ENCODE data around the gene MSANTD4.

Gene MSANTD4

GRCh38 chr11:106043540-106043939, 21.5 kb upstream of the MSANTD4 start:
- Histone ChIP-seq H3K36me3 (ENCODE audit: control insufficient read depth in 2 of 2, insufficient read depth in 2 of 2, low read length in 2 of 2) (no peaks in the 10 kb centered on the region), H3K9ac (ENCODE audit: low read length in 2 of 2) (no peak overlapping the region), H3K27ac (ENCODE audit: low read length) (no peak overlapping the region), H3K27me3 (ENCODE audit: control insufficient read depth in 1 of 2, insufficient read depth in 2 of 2, low read length in 2 of 2) (no peaks in the 10 kb centered on the region), H3K4me3 (ENCODE audit: low read length in 2 of 2) (no peak overlapping the region), H3K9me3 (ENCODE audit: control insufficient read depth in 2 of 2, low read length in 2 of 2) (no peaks in the 10 kb centered on the region), H3K4me1 (ENCODE audit: control insufficient read depth, insufficient read depth, low read length) (no peaks in the 10 kb centered on the region)

- H3K27ac ChIP-seq (ENCODE audit: low read length): no peak overlapping the region
- H3K27me3 ChIP-seq (ENCODE audit: control insufficient read depth in 1 of 2, insufficient read depth in 2 of 2, low read length in 2 of 2): no peaks in the 10 kb centered on the region
- no peaks in the 10 kb centered on the region for H3K4me1 ChIP-seq (ENCODE audit: control insufficient read depth, insufficient read depth, low read length)
- H3K9ac ChIP-seq (ENCODE audit: low read length in 2 of 2): no peak overlapping the region
- H3K36me3 ChIP-seq (ENCODE audit: control insufficient read depth in 2 of 2, insufficient read depth in 2 of 2, low read length in 2 of 2): no peaks in the 10 kb centered on the region
- H3K9me3 ChIP-seq (ENCODE audit: control insufficient read depth in 2 of 2, low read length in 2 of 2): no peaks in the 10 kb centered on the region
- no peak overlapping the region for H3K4me3 ChIP-seq (ENCODE audit: low read length in 2 of 2)
Observed at GRCh38 chr11:106032861-106033260, 10.8 kb upstream of the MSANTD4 start.

DNA sequence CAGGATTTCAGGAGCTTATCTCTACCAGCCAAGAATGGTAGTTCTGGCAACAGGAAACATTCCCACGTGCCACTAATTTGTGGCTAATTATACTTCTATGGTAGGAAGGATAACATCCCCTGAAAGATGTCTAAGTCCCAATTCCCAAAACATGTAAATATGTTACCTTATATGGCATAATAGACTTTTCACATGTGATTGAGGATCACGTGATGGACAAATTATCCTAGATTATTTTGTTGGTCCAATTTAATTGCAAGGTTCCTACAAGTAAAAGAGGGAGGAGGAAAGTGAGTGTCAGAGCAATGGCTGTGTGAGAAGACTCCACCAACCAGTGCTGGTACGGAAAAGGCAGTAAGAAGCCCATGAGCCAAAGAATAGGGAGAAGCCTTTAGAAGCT, 9.9 kb upstream of the MSANTD4 start:
- Histone ChIP-seq H3K27ac (ENCODE audit: low read length) (no peak overlapping the region), H3K27me3 (ENCODE audit: control insufficient read depth in 1 of 2, insufficient read depth in 2 of 2, low read length in 2 of 2) (no peaks in the 10 kb centered on the region), H3K36me3 (ENCODE audit: control insufficient read depth in 2 of 2, insufficient read depth in 2 of 2, low read length in 2 of 2) (no peaks in the 10 kb centered on the region), H3K4me3 (ENCODE audit: low read length in 2 of 2) (no peak overlapping the region), H3K9me3 (ENCODE audit: control insufficient read depth in 2 of 2, low read length in 2 of 2) (no peaks in the 10 kb centered on the region), H3K4me1 (ENCODE audit: control insufficient read depth, insufficient read depth, low read length) (no peaks in the 10 kb centered on the region), H3K9ac (ENCODE audit: low read length in 2 of 2) (no peak overlapping the region)

DNA sequence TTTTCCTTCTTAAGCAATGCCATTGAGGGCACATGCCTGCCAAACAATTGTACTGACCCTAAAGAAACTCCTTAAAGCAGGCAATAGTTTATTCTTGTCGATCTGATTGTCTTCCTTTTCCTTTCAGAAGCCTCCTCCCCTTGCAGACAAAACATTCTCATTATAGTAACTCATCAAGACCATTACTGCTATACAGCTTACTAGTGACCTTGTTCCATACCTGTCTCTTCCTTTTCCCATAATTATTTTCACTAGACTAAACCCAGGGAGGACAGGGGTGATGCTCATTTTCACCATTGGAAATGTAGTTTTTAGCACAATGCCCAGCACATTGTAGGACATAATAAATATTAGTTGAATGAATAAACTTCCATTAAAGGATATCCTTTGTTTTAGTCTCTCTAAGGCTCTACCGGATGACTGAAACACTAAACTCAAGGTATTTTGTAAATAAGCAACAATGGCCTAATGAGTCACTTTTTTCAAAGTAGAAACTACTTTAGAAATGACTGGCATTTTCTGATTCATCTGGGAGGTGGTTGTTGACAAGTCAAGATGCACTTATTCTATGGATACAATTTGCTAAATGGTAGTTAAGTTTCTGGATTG, 9.3 kb upstream of the MSANTD4 start:
- no peaks in the 10 kb centered on the region for H3K9me3 ChIP-seq (ENCODE audit: control insufficient read depth in 2 of 2, low read length in 2 of 2)
- no peaks in the 10 kb centered on the region for H3K27me3 ChIP-seq (ENCODE audit: control insufficient read depth in 1 of 2, insufficient read depth in 2 of 2, low read length in 2 of 2)
- no peaks in the 10 kb centered on the region for H3K36me3 ChIP-seq (ENCODE audit: control insufficient read depth in 2 of 2, insufficient read depth in 2 of 2, low read length in 2 of 2)
- H3K9ac ChIP-seq (ENCODE audit: low read length in 2 of 2): no peak overlapping the region
- no peak overlapping the region for H3K27ac ChIP-seq (ENCODE audit: low read length)
- H3K4me3 ChIP-seq (ENCODE audit: low read length in 2 of 2): no peak overlapping the region
- H3K4me1 ChIP-seq (ENCODE audit: control insufficient read depth, insufficient read depth, low read length): no peaks in the 10 kb centered on the region

DNA sequence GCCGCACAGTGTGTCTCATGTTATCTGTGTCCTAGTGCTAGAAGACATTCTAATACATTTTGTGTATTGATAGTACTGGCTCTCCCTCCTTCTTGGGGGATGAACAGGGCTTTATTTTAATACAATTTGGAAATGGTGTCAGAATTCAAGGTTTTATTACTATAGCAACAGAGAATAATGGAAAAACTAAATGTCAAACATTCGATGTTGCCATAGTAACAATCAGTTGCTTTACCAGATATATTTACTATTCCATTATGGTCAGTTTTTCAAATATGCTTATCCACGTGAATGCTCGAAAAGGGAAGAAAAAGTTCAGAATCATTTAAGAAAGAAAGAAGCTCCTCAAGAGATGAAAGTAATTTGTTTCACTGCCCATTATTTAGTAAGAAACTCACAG, 8.6 kb upstream of the MSANTD4 start:
- H3K4me3 ChIP-seq (ENCODE audit: low read length in 2 of 2): no peak overlapping the region

DNA sequence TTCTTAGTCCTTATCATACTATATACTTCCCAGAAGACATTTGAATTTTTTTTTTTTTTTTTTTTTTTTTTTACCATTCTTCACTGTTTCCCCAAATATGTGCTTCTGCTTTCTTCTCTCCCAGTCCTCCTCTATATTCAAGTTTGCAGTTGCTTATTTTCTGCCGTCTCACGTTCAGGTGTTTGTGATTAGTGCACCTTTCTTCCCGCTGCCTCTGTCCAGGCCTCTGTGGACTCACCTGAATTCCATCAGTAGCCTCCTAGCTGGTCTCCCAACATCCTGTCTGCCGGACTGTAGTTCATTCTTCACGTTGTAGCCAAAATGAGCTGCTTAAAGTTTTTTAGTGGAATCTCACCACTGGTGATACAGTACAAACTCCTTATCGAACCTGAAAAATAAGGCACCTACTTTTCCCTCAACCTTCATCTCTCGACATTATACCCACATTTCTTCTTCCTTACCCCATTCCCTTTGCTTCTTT, 795 bp upstream of the MSANTD4 start:
- Histone ChIP-seq H3K27ac (ENCODE audit: low read length) (peak overlapping the region; percentile 63), H3K9ac (ENCODE audit: low read length in 2 of 2) (peak overlapping the region; percentile 24 to 55)

More for the DNA sequence above, 8.6 kb upstream of the MSANTD4 start:
- no peaks in the 10 kb centered on the region for H3K36me3 ChIP-seq (ENCODE audit: control insufficient read depth in 2 of 2, insufficient read depth in 2 of 2, low read length in 2 of 2)
- H3K9me3 ChIP-seq (ENCODE audit: control insufficient read depth in 2 of 2, low read length in 2 of 2): no peaks in the 10 kb centered on the region
- no peak overlapping the region for H3K9ac ChIP-seq (ENCODE audit: low read length in 2 of 2)
- H3K27me3 ChIP-seq (ENCODE audit: control insufficient read depth in 1 of 2, insufficient read depth in 2 of 2, low read length in 2 of 2): no peaks in the 10 kb centered on the region
- no peaks in the 10 kb centered on the region for H3K4me1 ChIP-seq (ENCODE audit: control insufficient read depth, insufficient read depth, low read length)
- H3K27ac ChIP-seq (ENCODE audit: low read length): no peak overlapping the region

DNA sequence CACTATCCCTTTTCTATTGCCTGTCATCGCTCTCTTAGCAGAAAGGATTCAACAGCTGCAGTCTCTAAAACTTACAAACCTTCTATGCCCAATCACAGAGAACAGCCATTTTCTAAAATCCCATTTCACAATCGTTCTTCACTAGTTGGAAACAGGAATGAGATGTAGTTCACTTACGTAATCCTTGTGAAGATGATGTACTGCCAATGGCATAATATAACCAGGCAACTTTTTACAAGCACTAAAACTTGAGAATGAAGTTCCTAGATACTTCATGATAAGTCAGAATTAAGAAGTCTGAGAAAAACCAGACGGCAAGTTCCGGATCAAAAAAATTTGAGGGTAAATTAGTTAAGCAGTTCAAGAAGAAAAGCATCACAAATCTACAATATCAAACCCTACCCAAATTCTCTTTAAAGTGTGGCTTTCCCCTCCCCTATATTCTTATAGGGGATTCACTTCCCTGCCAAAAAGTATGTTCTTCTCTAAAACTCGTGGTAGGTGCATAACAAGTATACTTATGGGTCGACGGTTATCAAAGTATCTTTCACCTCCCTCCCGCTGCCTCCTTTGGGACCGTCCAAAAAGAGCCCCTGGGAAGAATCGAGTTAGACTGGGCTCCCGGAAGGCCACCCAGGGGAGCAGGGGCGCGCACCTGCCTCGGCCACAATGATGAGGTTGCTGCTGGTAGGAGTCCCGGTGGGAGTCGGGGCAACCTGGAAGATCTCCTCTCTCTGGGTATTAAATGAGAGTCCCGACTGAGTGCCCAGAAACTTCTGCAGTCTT, 666 bp downstream of the MSANTD4 start:
- Histone ChIP-seq H3K36me3 (ENCODE audit: control insufficient read depth in 2 of 2, insufficient read depth in 2 of 2, low read length in 2 of 2) (no peaks in the 10 kb centered on the region), H3K4me1 (ENCODE audit: control insufficient read depth, insufficient read depth, low read length) (no peaks in the 10 kb centered on the region), H3K27me3 (ENCODE audit: control insufficient read depth in 1 of 2, insufficient read depth in 2 of 2, low read length in 2 of 2) (no peaks in the 10 kb centered on the region), H3K9ac (ENCODE audit: low read length in 2 of 2) (peak overlapping the region; percentile 74 to 82), H3K9me3 (ENCODE audit: control insufficient read depth in 2 of 2, low read length in 2 of 2) (no peaks in the 10 kb centered on the region), H3K4me3 (ENCODE audit: low read length in 2 of 2) (peak overlapping the region; percentile 84 to 86), H3K27ac (ENCODE audit: low read length) (peak overlapping the region; percentile 63)

More for the DNA sequence above, 795 bp upstream of the MSANTD4 start:
- Histone ChIP-seq H3K27me3 (ENCODE audit: control insufficient read depth in 1 of 2, insufficient read depth in 2 of 2, low read length in 2 of 2) (no peaks in the 10 kb centered on the region), H3K36me3 (ENCODE audit: control insufficient read depth in 2 of 2, insufficient read depth in 2 of 2, low read length in 2 of 2) (no peaks in the 10 kb centered on the region), H3K4me3 (ENCODE audit: low read length in 2 of 2) (peak overlapping the region; percentile 84 to 86), H3K4me1 (ENCODE audit: control insufficient read depth, insufficient read depth, low read length) (no peaks in the 10 kb centered on the region), H3K9me3 (ENCODE audit: control insufficient read depth in 2 of 2, low read length in 2 of 2) (no peaks in the 10 kb centered on the region)

- Histone ChIP-seq H3K27ac (ENCODE audit: low read length) (no peak overlapping the region), H3K9me3 (ENCODE audit: control insufficient read depth in 2 of 2, low read length in 2 of 2) (no peaks in the 10 kb centered on the region), H3K4me1 (ENCODE audit: control insufficient read depth, insufficient read depth, low read length) (no peaks in the 10 kb centered on the region), H3K36me3 (ENCODE audit: control insufficient read depth in 2 of 2, insufficient read depth in 2 of 2, low read length in 2 of 2) (no peaks in the 10 kb centered on the region), H3K9ac (ENCODE audit: low read length in 2 of 2) (no peak overlapping the region), H3K4me3 (ENCODE audit: low read length in 2 of 2) (no peak overlapping the region), H3K27me3 (ENCODE audit: control insufficient read depth in 1 of 2, insufficient read depth in 2 of 2, low read length in 2 of 2) (no peaks in the 10 kb centered on the region)
Observed at GRCh38 chr11:106017093-106017492, 4.9 kb downstream of the MSANTD4 start.

GRCh38 chr11:106015066-106015465, 7.0 kb downstream of the MSANTD4 start:
- Histone ChIP-seq H3K9me3 (ENCODE audit: control insufficient read depth in 2 of 2, low read length in 2 of 2) (no peaks in the 10 kb centered on the region), H3K4me1 (ENCODE audit: control insufficient read depth, insufficient read depth, low read length) (no peaks in the 10 kb centered on the region), H3K27ac (ENCODE audit: low read length) (no peak overlapping the region)

DNA sequence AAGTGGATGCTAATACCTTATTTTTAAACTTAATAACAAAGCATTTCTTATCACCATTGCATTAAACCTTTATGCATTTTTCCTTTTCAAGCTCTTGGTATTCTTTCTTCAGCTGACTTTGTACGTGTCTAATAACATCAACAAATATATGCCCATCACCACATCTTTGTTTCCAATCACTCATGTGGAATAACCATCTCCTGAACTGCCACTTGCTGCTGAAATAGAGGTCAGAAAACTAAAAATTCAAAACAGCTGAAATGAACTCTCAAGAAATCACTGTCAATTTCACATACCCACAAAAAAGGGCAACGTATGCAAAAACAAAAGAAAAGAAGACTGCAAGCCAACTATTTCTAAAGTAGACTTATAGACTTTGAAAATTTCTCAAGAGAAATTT, 7.4 kb downstream of the MSANTD4 start:
- no peak overlapping the region for H3K4me3 ChIP-seq (ENCODE audit: low read length in 2 of 2)
- H3K27me3 ChIP-seq (ENCODE audit: control insufficient read depth in 1 of 2, insufficient read depth in 2 of 2, low read length in 2 of 2): no peaks in the 10 kb centered on the region
- no peaks in the 10 kb centered on the region for H3K4me1 ChIP-seq (ENCODE audit: control insufficient read depth, insufficient read depth, low read length)
- no peaks in the 10 kb centered on the region for H3K9me3 ChIP-seq (ENCODE audit: control insufficient read depth in 2 of 2, low read length in 2 of 2)
- H3K27ac ChIP-seq (ENCODE audit: low read length): no peak overlapping the region
- no peak overlapping the region for H3K9ac ChIP-seq (ENCODE audit: low read length in 2 of 2)
- H3K36me3 ChIP-seq (ENCODE audit: control insufficient read depth in 2 of 2, insufficient read depth in 2 of 2, low read length in 2 of 2): peaks cover 7 to 9% of the 10 kb centered on the region in 2 donors

More at GRCh38 chr11:106015066-106015465, 7.0 kb downstream of the MSANTD4 start:
- Histone ChIP-seq H3K4me3 (ENCODE audit: low read length in 2 of 2) (no peak overlapping the region), H3K36me3 (ENCODE audit: control insufficient read depth in 2 of 2, insufficient read depth in 2 of 2, low read length in 2 of 2) (peaks cover 4 to 6% of the 10 kb centered on the region in 2 donors), H3K27me3 (ENCODE audit: control insufficient read depth in 1 of 2, insufficient read depth in 2 of 2, low read length in 2 of 2) (no peaks in the 10 kb centered on the region), H3K9ac (ENCODE audit: low read length in 2 of 2) (no peak overlapping the region)

DNA sequence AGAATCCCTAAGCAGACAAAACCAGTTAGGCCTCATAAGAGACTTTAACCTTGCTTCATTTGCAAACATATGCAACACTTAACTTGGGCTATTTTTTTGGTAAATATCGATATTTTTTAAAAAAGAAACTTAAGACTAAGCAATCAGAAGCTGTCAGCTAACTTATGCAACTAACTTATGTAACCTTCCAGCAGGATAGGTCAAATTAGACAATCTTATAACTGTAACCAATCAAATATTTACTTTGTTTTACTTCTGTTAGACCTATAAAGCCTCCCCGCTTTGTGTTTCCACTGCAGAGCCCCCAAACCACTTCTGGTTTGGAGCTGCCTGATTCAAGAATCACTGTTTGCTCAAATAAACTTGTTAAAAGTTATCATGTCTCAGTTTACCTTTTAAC, 8.0 kb downstream of the MSANTD4 start:
- Histone ChIP-seq H3K4me3 (ENCODE audit: low read length in 2 of 2) (no peak overlapping the region), H3K9me3 (ENCODE audit: control insufficient read depth in 2 of 2, low read length in 2 of 2) (no peaks in the 10 kb centered on the region), H3K4me1 (ENCODE audit: control insufficient read depth, insufficient read depth, low read length) (no peaks in the 10 kb centered on the region), H3K9ac (ENCODE audit: low read length in 2 of 2) (no peak overlapping the region), H3K27ac (ENCODE audit: low read length) (no peak overlapping the region), H3K27me3 (ENCODE audit: control insufficient read depth in 1 of 2, insufficient read depth in 2 of 2, low read length in 2 of 2) (no peaks in the 10 kb centered on the region), H3K36me3 (ENCODE audit: control insufficient read depth in 2 of 2, insufficient read depth in 2 of 2, low read length in 2 of 2) (peaks cover 11% of the 10 kb centered on the region in 2 donors)

All from stomach smooth muscle (tissue), 2 donors.